OCI-LY3 (cell line): ENCODE measurements around the gene IL1RL2.

Experiments used
- CTCF ChIP-seq: fragments of 200-600, 300-600 bp; sonication (generic); IDR thresholded peaks from 2 replicates; pipeline ENCODE4 v1.5.1; 2014; ENCODE audit warnings: antibody characterized with exemption, low read length, low read depth
- EZH2phosphoT487 ChIP-seq: fragments of 200-600 bp; shearing (Covaris generic); IDR thresholded peaks from 2 replicates; pipeline ENCODE4 v1.6.1; 2018; ENCODE audit warnings: antibody characterized with exemption, mixed run types, low read depth

DNA sequence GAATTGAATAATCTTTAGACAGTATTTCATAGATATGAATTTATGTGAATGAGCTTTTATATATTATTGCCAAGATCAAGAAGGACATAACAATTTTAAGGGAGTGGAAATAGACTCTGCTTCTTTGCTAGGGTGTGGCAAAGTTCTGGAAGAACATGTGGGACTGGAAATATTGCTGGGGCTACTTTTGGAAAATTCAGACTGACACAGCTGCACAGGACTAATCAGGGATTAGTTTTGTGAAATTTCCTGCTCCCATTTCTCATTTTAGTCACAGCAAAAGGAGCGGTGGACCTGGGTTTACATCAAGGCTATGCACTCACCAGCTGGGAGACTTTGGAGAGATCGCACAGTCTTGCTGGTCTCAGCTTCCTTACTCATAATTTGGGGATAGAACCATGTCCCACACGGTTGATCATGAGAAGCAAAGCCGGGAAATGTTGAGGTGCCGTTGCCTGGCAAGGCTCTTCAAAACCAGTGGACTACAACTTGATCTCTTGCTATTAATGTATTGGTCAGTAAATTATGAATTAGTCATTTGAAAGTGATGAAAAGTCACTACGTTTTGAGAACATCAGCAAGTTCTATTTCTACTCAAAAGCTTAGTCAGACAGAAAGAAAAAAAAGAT, 42.4 kb downstream of the IL1RL2 start:
- TF ChIP-seq CTCF (no peak), EZH2phosphoT487 (no peak)
